HEK293 (cell line): ENCODE results near the gene HMGN3.

ENCODE experiments used
- CTCF ChIA-PET: fragments of 350-600 bp; formaldehyde crosslinking; extraction: SDS; loops from one replicate; lab custom pipeline; 2021; ENCODE audit warnings: antibody characterized with exemption; lab: Yijun Ruan, JAX
- POLR2A ChIA-PET: fragments of 300-600 bp; formaldehyde crosslinking; extraction: SDS; loops from one replicate; lab custom pipeline; 2020; ENCODE audit warnings: antibody characterized with exemption, inconsistent platforms; lab: Yijun Ruan, JAX
- H3K27ac ChIP-seq: fragments of 200-500 bp; sonication (Bioruptor generic); 2 replicates; pipeline ENCODE4 v1.5.1; 2014; ENCODE audit warnings: low read depth, low read length, control low read depth, inconsistent platforms; ENCODE audit errors: extremely low read depth
- H3K36me3 ChIP-seq, 2 experiments: fragments of 200-500 bp in 1 of 2; sonication (Bioruptor generic) in 1 of 2; 1 replicate in 1 of 2; 2 replicates in 1 of 2; pipeline ENCODE4 v1.5.1; 2014 to 2017; ENCODE audit warnings: inconsistent platforms in 2 of 2, low read length in 2 of 2; ENCODE audit not compliant: control insufficient read depth in 2 of 2, insufficient read depth in 1 of 2
- H3K4me1 ChIP-seq: fragments of 200-500 bp; sonication (Bioruptor generic); 2 replicates; pipeline ENCODE4 v1.5.1; 2014; ENCODE audit warnings: mild to moderate bottlenecking, low read length, inconsistent platforms; ENCODE audit not compliant: control insufficient read depth, insufficient read depth
- H3K4me3 ChIP-seq: 2 replicates; pipeline ENCODE4 v1.5.1; 2011; ENCODE audit warnings: low read depth, mild to moderate bottlenecking, control low read depth, low read length, moderate library complexity
- H3K9me3 ChIP-seq: fragments of 200-500 bp; sonication (Bioruptor generic); 2 replicates; pipeline ENCODE4 v1.5.1; 2014; ENCODE audit warnings: low read depth, low read length, inconsistent platforms; ENCODE audit not compliant: control insufficient read depth, insufficient read depth
- HOXD13 ChIP-seq: sonication (generic); formaldehyde crosslinking; IDR thresholded peaks from 2 replicates; pipeline ENCODE4 v1.8.0; 2022; ENCODE audit warnings: missing genetic modification reagents, borderline replicate concordance
- KLF10 ChIP-seq: fragments of 450-650 bp; IDR thresholded peaks from 2 replicates; pipeline ENCODE4 v1.5.1; 2018; ENCODE audit warnings: missing biosample characterization, mild to moderate bottlenecking, missing genetic modification characterization
- KLF7 ChIP-seq: fragments of 450-650 bp; formaldehyde crosslinking; IDR thresholded peaks from 2 replicates; pipeline ENCODE4 v1.5.1; 2016; ENCODE audit warnings: missing biosample characterization, missing genetic modification characterization, borderline replicate concordance
- MZF1 ChIP-seq: fragments of 450-650 bp; formaldehyde crosslinking; IDR thresholded peaks from 2 replicates; pipeline ENCODE4 v1.5.1; 2017; ENCODE audit warnings: missing biosample characterization, missing genetic modification characterization, borderline replicate concordance
- OVOL3 ChIP-seq: fragments of 450-650 bp; formaldehyde crosslinking; IDR thresholded peaks from 2 replicates; pipeline ENCODE4 v1.5.1; 2016; ENCODE audit warnings: missing biosample characterization, missing genetic modification characterization
- YY1 ChIP-seq: fragments of 450-650 bp; formaldehyde crosslinking; IDR thresholded peaks from 2 replicates; pipeline ENCODE4 v1.5.1; 2018; ENCODE audit warnings: missing biosample characterization, missing genetic modification characterization
- ZNF10 ChIP-seq: fragments of 450-650 bp; formaldehyde crosslinking; IDR thresholded peaks from 2 replicates; pipeline ENCODE4 v1.5.1; 2017; ENCODE audit warnings: missing biosample characterization, missing genetic modification characterization
- ZNF112 ChIP-seq: fragments of 450-650 bp; formaldehyde crosslinking; IDR thresholded peaks from 2 replicates; pipeline ENCODE4 v1.5.0; 2017; ENCODE audit warnings: missing biosample characterization, missing genetic modification characterization
- ZNF157 ChIP-seq: fragments of 450-650 bp; formaldehyde crosslinking; IDR thresholded peaks from 2 replicates; pipeline ENCODE4 v1.5.1; 2016; ENCODE audit warnings: missing biosample characterization, missing genetic modification characterization
- ZNF184 ChIP-seq: fragments of 450-650 bp; IDR thresholded peaks from 2 replicates; pipeline ENCODE4 v1.5.1; 2018; ENCODE audit warnings: missing biosample characterization, mild to moderate bottlenecking, missing genetic modification characterization
- ZNF24 ChIP-seq: fragments of 450-650 bp; formaldehyde crosslinking; IDR thresholded peaks from 2 replicates; pipeline ENCODE4 v1.5.1; 2016; ENCODE audit warnings: missing biosample characterization, missing genetic modification characterization
- ZNF274 ChIP-seq, 2 experiments: fragments of 200-500 bp in 1 of 2; fragments of 450-650 bp in 1 of 2; sonication (Bioruptor generic) in 1 of 2; formaldehyde crosslinking in 1 of 2; IDR thresholded peaks; 2 replicates each; pipeline versions ENCODE4 v1.5.1 to v1.6.1; 2014 to 2016; ENCODE audit warnings: borderline replicate concordance in 1 of 2, inconsistent platforms in 1 of 2, low read length in 1 of 2, missing biosample characterization in 1 of 2, missing genetic modification characterization in 1 of 2
- ZNF311 ChIP-seq: fragments of 450-650 bp; formaldehyde crosslinking; IDR thresholded peaks from 2 replicates; pipeline ENCODE4 v1.5.1; 2017; ENCODE audit warnings: missing biosample characterization, missing genetic modification characterization, borderline replicate concordance
- ZNF324 ChIP-seq: fragments of 450-650 bp; formaldehyde crosslinking; IDR thresholded peaks from 2 replicates; pipeline ENCODE4 v1.5.1; 2016; ENCODE audit warnings: missing biosample characterization, missing genetic modification characterization
- ZNF341 ChIP-seq: fragments of 450-650 bp; formaldehyde crosslinking; IDR thresholded peaks from 2 replicates; pipeline ENCODE4; 2016; ENCODE audit warnings: low read depth, missing biosample characterization, missing genetic modification characterization
- ZNF404 ChIP-seq: fragments of 450-650 bp; formaldehyde crosslinking; IDR thresholded peaks from 2 replicates; pipeline ENCODE4 v1.5.1; 2017; ENCODE audit warnings: missing biosample characterization, missing genetic modification characterization
- ZNF473 ChIP-seq: fragments of 450-650 bp; formaldehyde crosslinking; IDR thresholded peaks from 2 replicates; pipeline ENCODE4 v1.5.1; 2017; ENCODE audit warnings: missing biosample characterization, missing genetic modification characterization
- ZNF48 ChIP-seq: fragments of 450-650 bp; formaldehyde crosslinking; IDR thresholded peaks from 2 replicates; pipeline ENCODE4 v1.5.1; 2016; ENCODE audit warnings: missing biosample characterization, missing genetic modification characterization
- ZNF529 ChIP-seq: fragments of 450-650 bp; formaldehyde crosslinking; IDR thresholded peaks from 2 replicates; pipeline ENCODE4 v1.5.1; 2017; ENCODE audit warnings: missing genetic modification characterization, missing biosample characterization; ENCODE audit not compliant: insufficient replicate concordance
- ZNF558 ChIP-seq: fragments of 450-650 bp; formaldehyde crosslinking; IDR thresholded peaks from 2 replicates; pipeline ENCODE4 v1.5.1; 2016; ENCODE audit warnings: missing biosample characterization, missing genetic modification characterization
- ZNF600 ChIP-seq: fragments of 450-650 bp; formaldehyde crosslinking; IDR thresholded peaks from 2 replicates; pipeline ENCODE4 v1.5.1; 2016; ENCODE audit warnings: missing biosample characterization, missing genetic modification characterization
- ZNF664 ChIP-seq: fragments of 450-650 bp; formaldehyde crosslinking; IDR thresholded peaks from 2 replicates; pipeline ENCODE4 v1.5.1; 2016; ENCODE audit warnings: missing biosample characterization, missing genetic modification characterization
- ZNF785 ChIP-seq: fragments of 450-650 bp; formaldehyde crosslinking; IDR thresholded peaks from 2 replicates; pipeline ENCODE4 v1.5.1; 2016; ENCODE audit warnings: missing biosample characterization, missing genetic modification characterization
- ZNF837 ChIP-seq: fragments of 450-650 bp; formaldehyde crosslinking; IDR thresholded peaks from 2 replicates; pipeline ENCODE4 v1.5.1; 2016; ENCODE audit warnings: missing biosample characterization, missing genetic modification characterization
- TF ChIP-seq, protein P1 (sequence below): fragments of 450-650 bp; formaldehyde crosslinking; IDR thresholded peaks from 2 replicates; pipeline ENCODE4 v1.5.1; 2016; ENCODE audit warnings: missing biosample characterization, missing genetic modification characterization
- TF ChIP-seq, protein P2 (sequence below): fragments of 450-650 bp; formaldehyde crosslinking; IDR thresholded peaks from 2 replicates; pipeline ENCODE4 v1.5.1; 2016; ENCODE audit warnings: missing biosample characterization, missing genetic modification characterization, low read depth
- TF ChIP-seq, protein P3 (sequence below): fragments of 450-650 bp; formaldehyde crosslinking; IDR thresholded peaks from 2 replicates; pipeline ENCODE4 v1.5.1; 2016; ENCODE audit warnings: missing biosample characterization, missing genetic modification characterization

Gene HMGN3

DNA sequence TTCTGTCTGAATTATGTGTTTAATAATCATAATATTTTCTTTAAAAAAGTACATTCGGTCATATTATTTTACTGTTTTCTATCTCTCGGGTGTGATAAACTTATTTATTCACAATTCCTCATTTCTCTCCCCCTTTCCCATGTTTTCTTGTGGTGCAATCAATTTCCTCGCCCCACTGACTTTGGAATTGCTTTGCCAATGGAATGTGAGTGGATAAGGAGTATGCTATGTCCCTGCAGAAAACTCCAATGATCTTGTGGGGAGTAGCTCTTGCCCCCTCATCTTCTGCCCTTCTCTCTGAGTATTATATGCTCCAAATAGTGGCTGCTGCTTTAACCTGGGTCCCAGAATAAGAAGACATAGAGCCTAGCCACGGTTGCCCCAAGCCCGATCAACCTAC, 64.1 kb downstream of the HMGN3 start:
- TF ChIP-seq ZNF664 (tag by site-specific recombination) (no peak), KLF10 (tag by site-specific recombination) (no peak), MZF1 (no peak), ZNF157 (tag by site-specific recombination) (no peak), ZNF10 (tag by site-specific recombination) (no peak), ZNF473 (tag by site-specific recombination) (no peak), ZNF600 (tag by site-specific recombination) (no peak), KLF7 (tag by site-specific recombination) (no peak), ZNF311 (no peak), ZNF341 (tag by site-specific recombination) (no peak), ZNF785 (no peak), OVOL3 (no peak), ZNF184 (tag by site-specific recombination) (no peak), HOXD13 (CRISPR knock-in tag) (no peak), ZNF24 (tag by site-specific recombination) (no peak), ZNF324 (tag by site-specific recombination) (no peak), ZNF529 (tag by site-specific recombination) (no peak)
- TF ChIP-seq, protein P1, sequence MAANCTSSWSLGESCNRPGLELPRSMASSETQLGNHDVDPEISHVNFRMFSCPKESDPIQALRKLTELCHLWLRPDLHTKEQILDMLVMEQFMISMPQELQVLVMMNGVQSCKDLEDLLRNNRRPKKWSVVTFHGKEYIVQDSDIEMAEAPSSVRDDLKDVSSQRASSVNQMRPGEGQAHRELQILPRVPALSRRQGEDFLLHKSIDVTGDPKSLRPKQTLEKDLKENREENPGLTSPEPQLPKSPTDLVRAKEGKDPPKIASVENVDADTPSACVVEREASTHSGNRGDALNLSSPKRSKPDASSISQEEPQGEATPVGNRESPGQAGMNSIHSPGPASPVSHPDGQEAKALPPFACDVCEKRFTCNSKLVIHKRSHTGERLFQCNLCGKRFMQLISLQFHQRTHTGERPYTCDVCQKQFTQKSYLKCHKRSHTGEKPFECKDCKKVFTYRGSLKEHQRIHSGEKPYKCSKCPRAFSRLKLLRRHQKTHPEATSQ = no peak
- TF ChIP-seq, all 188 proteins: peak for 0
- CTCF ChIA-PET = interaction anchor here (0.5 kb wide), 1 partner anchor 116 kb away, joined by 3 read pairs; no protein-coding TSS in a partner anchor
- no peak overlapping the region for H3K4me3 ChIP-seq
- H3K36me3 ChIP-seq = no peaks in the 10 kb centered on the region
- H3K4me1 ChIP-seq = no peaks in the 10 kb centered on the region
- no peak overlapping the region for H3K27ac ChIP-seq
- H3K9me3 ChIP-seq = no peaks in the 10 kb centered on the region
- POLR2A ChIA-PET = no interaction called here

DNA sequence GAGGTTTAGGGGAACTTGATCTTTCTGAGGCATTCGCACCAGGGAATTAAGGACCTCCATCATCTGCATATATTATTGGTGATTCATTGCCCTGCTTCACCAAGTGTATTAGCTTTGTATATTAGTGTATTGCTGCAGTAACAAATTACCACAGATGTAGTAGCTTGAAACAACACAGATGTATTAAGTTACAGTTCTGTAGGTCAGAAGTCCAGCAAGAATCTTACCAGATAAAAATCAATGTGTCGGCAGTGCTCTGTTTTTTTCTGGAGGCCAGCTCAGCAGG, 65.8 kb downstream of the HMGN3 start:
- TF ChIP-seq ZNF404 (tag by site-specific recombination) (no peak), ZNF837 (tag by site-specific recombination) (no peak), ZNF48 (tag by site-specific recombination) (no peak), ZNF473 (tag by site-specific recombination) (no peak), ZNF112 (no peak), ZNF274 (IDR thresholded peaks at IDR 0.05; ENCODE audit: low read length) (no peak), ZNF274 (tag by site-specific recombination; IDR thresholded peaks at IDR 0.05; ENCODE audit: borderline replicate concordance) (no peak), YY1 (tag by site-specific recombination) (no peak), ZNF558 (no peak)
- TF ChIP-seq, protein P2, sequence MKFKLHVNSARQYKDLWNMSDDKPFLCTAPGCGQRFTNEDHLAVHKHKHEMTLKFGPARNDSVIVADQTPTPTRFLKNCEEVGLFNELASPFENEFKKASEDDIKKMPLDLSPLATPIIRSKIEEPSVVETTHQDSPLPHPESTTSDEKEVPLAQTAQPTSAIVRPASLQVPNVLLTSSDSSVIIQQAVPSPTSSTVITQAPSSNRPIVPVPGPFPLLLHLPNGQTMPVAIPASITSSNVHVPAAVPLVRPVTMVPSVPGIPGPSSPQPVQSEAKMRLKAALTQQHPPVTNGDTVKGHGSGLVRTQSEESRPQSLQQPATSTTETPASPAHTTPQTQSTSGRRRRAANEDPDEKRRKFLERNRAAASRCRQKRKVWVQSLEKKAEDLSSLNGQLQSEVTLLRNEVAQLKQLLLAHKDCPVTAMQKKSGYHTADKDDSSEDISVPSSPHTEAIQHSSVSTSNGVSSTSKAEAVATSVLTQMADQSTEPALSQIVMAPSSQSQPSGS (tag by site-specific recombination) = no peak
- TF ChIP-seq, protein P3, sequence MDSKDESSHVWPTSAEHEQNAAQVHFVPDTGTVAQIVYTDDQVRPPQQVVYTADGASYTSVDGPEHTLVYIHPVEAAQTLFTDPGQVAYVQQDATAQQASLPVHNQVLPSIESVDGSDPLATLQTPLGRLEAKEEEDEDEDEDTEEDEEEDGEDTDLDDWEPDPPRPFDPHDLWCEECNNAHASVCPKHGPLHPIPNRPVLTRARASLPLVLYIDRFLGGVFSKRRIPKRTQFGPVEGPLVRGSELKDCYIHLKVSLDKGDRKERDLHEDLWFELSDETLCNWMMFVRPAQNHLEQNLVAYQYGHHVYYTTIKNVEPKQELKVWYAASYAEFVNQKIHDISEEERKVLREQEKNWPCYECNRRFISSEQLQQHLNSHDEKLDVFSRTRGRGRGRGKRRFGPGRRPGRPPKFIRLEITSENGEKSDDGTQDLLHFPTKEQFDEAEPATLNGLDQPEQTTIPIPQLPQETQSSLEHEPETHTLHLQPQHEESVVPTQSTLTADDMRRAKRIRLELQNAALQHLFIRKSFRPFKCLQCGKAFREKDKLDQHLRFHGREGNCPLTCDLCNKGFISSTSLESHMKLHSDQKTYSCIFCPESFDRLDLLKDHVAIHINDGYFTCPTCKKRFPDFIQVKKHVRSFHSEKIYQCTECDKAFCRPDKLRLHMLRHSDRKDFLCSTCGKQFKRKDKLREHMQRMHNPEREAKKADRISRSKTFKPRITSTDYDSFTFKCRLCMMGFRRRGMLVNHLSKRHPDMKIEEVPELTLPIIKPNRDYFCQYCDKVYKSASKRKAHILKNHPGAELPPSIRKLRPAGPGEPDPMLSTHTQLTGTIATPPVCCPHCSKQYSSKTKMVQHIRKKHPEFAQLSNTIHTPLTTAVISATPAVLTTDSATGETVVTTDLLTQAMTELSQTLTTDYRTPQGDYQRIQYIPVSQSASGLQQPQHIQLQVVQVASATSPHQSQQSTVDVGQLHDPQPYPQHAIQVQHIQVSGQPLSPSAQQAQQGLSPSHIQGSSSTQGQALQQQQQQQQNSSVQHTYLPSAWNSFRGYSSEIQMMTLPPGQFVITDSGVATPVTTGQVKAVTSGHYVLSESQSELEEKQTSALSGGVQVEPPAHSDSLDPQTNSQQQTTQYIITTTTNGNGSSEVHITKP (tag by site-specific recombination) = no peak
- Histone ChIP-seq H3K9me3 (no peaks in the 10 kb centered on the region), H3K27ac (no peak overlapping the region), H3K36me3 (no peaks in the 10 kb centered on the region), H3K4me1 (no peaks in the 10 kb centered on the region), H3K4me3 (no peak overlapping the region)
- POLR2A ChIA-PET = no interaction called here
- CTCF ChIA-PET = no interaction called here
